Naive thymus-derived CD8-positive, alpha-beta T cell (primary cell): ENCODE results near the gene GTF2E1. TPM values are rescaled to one million over a fixed set of nuclear protein-coding genes. Genes with fewer than 3 reads are reported as not detected.
"Not testable (repeated sequence)": the region's sequence is repeated elsewhere in the genome, so short reads cannot be mapped to it uniquely, and the experiment has no call there.

ENCODE experiments used
- ATAC-seq, 2 donors: fragments of 150-1000 bp; cut with Tn5 transposase in 1 of 2; sonication (Bioruptor Pico), chemical (Tn5 transposase) in 1 of 2; 1 replicate in 1 of 2; 2 replicates in 1 of 2; pipeline ENCODE4 v1.10.0; 2021; ENCODE audit warnings: mild to moderate bottlenecking in 2 of 2, moderate library complexity in 2 of 2
- POLR2A ChIA-PET: fragments of 350-600 bp; sonication (Branson Sonifier 250); formaldehyde crosslinking; loops from one replicate; lab custom pipeline; 2021; ENCODE audit warnings: antibody characterized with exemption; lab: Charles Lee
- DNase-seq, 10 donors: peaks; one replicate each; pipeline versions ENCODE4 v3.0.0 to v3.0.0-alpha.2; 2020 to 2022
- H3K27ac Mint-ChIP-seq, 10 donors: one replicate each; pipeline ENCODE4 v1.8.0; 2020 to 2022; ENCODE audit warnings: mild to moderate bottlenecking in 10 of 10, mixed read lengths in 10 of 10, moderate library complexity in 4 of 10, inconsistent platforms in 1 of 10
- H3K27me3 Mint-ChIP-seq, 5 donors: one replicate each; pipeline ENCODE4 v1.8.0; 2021 to 2022; ENCODE audit warnings: mixed read lengths in 5 of 5
- H3K36me3 Mint-ChIP-seq, 3 donors: one replicate each; pipeline ENCODE4 v1.8.0; 2020 to 2022; ENCODE audit warnings: mixed read lengths in 3 of 3, mild to moderate bottlenecking in 2 of 3, inconsistent platforms in 1 of 3
- H3K4me1 Mint-ChIP-seq, 4 donors: one replicate each; pipeline ENCODE4 v1.8.0; 2021 to 2022; ENCODE audit warnings: mixed read lengths in 4 of 4
- H3K4me3 Mint-ChIP-seq, 10 donors: one replicate each; pipeline ENCODE4 v1.8.0; 2020 to 2022; ENCODE audit warnings: mild to moderate bottlenecking in 10 of 10, mixed read lengths in 10 of 10, moderate library complexity in 6 of 10, inconsistent platforms in 1 of 10
- H3K9me3 Mint-ChIP-seq, 9 donors: one replicate each; pipeline ENCODE4 v1.8.0; 2020 to 2022; ENCODE audit warnings: mixed read lengths in 9 of 9, mild to moderate bottlenecking in 3 of 9, inconsistent platforms in 1 of 9, moderate library complexity in 1 of 9
- polyA plus RNA-seq, 3 donors: library from polyadenylated mRNA; unstranded; fragments of 300-500 nt; fragmentation: Illumina TruSeq; gene quantifications; one replicate each; pipeline ENCODE4 v1.2.3, GENCODE V29; 2021
- total RNA-seq, 8 experiments: library from RNA in 2 of 8; stranded (reverse) in 2 of 8; gene quantifications; one replicate each; pipeline ENCODE4 v1.2.3 and lab custom pipeline; 2021 to 2026

Gene GTF2E1
- total and polyA plus RNA-seq, 5 experiments from 2014 or later = 10.9 to 26.5 (median 15.9) TPM

GRCh38 chr3:120730576-120731542, 11.7 kb upstream of the GTF2E1 start:
- peak overlapping the region in 9 of 10 donors; percentile 4 to 81 (median 47) for H3K27ac Mint-ChIP-seq
- DNase-seq = no peak
- POLR2A ChIA-PET = interaction anchor here (0.8 to 2.7 kb wide), 2 partner anchors 11 to 17 kb away, joined by 9 to 13 read pairs; partner anchors contain the start of genes GTF2E1 and RABL3

GRCh38 chr3:120738006-120738405, 4.5 kb upstream of the GTF2E1 start:
- H3K9me3 Mint-ChIP-seq = peaks cover 0 to 20% (median 6%) of the 10 kb centered on the region in 9 donors
- H3K4me3 Mint-ChIP-seq, ATAC-seq, POLR2A ChIA-PET, DNase-seq, H3K27ac Mint-ChIP-seq, H3K27me3 Mint-ChIP-seq: not testable (repeated sequence)
- peaks cover 0 to 12% (median 12%) of the 10 kb centered on the region in 3 donors for H3K36me3 Mint-ChIP-seq
- peaks cover 6 to 17% (median 12%) of the 10 kb centered on the region in 4 donors for H3K4me1 Mint-ChIP-seq

More at GRCh38 chr3:120730576-120731542, 11.7 kb upstream of the GTF2E1 start:
- Mint-ChIP-seq H3K36me3 (peaks cover 11 to 32% (median 17%) of the 10 kb centered on the region in 3 donors), H3K27me3 (no peaks in the 10 kb centered on the region), H3K4me3 (no peak overlapping the region), H3K4me1 (peaks cover 2 to 10% (median 5%) of the 10 kb centered on the region in 4 donors), H3K9me3 (peaks cover 0 to 9% (median 4%) of the 10 kb centered on the region in 9 donors)
- no peak for ATAC-seq

DNA sequence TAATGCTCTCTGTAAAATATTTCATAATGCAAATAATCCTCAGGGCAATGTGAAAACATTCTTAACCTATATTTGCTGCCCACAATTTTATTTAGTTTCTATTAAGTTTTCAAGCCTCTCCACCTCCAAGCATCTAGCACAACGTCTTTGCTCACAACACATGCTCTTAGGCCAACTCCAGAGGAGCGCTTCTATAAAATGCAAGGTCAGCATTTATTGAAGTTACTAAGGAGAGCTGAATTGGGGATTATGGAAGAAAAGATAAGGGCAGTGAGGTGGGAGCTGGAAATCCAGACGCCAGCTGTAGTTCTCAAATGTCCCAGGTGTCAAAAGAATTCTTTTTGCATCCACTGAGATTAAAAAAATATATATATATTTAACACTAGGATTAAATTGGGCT, 1.2 kb upstream of the GTF2E1 start:
- Mint-ChIP-seq H3K4me1 (peaks cover 23 to 46% (median 39%) of the 10 kb centered on the region in 4 donors), H3K4me3 (peak overlapping the region; percentile 71 to 98 (median 94))

DNA sequence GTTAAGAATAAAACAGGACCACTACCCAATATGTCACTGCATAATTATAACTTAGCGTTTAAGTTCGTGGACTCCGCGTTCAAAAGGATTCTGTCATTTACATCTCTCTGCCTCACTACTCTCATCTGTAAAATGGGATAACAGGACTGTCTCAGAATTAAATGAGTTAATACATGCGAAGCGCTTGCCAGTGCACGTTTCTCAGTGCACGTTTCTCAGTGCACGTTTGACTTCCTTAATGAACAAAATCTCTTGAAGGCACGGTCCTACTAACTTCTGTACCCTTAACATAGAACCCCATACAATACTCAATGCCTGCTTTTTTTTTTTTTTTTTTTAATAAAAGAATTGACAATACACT, 727 bp upstream of the GTF2E1 start:
- Mint-ChIP-seq H3K36me3 (peaks cover 0 to 14% (median 7%) of the 10 kb centered on the region in 3 donors), H3K4me1 (peaks cover 24 to 49% (median 41%) of the 10 kb centered on the region in 4 donors), H3K27ac (peak overlapping the region; percentile 95 to 99 (median 98)), H3K4me3 (peak overlapping the region; percentile 87 to 98 (median 95)), H3K9me3 (peaks cover 0 to 8% (median 0%) of the 10 kb centered on the region in 9 donors), H3K27me3 (no peaks in the 10 kb centered on the region)
- POLR2A ChIA-PET = interaction anchor here (0.6 to 4.8 kb wide), 15 partner anchors 10 to 848 kb away, joined by 3 to 48 read pairs (median 5); partner anchors contain the start of genes LRRC58 and NDUFB4
- peak; percentile 29 to 41 for ATAC-seq
- DNase-seq = no peak

More for the DNA sequence above, 1.2 kb upstream of the GTF2E1 start:
- peak overlapping the region in 9 of 10 donors; percentile 13 to 99 (median 98) for H3K27ac Mint-ChIP-seq
- POLR2A ChIA-PET = interaction anchor here (0.6 to 4.8 kb wide), 5 partner anchors 12 to 847 kb away, joined by 3 to 48 read pairs (median 14); partner anchors contain the start of genes LRRC58 and NDUFB4
- H3K9me3 Mint-ChIP-seq = peaks cover 0 to 9% (median 0%) of the 10 kb centered on the region in 9 donors
- no peaks in the 10 kb centered on the region for H3K27me3 Mint-ChIP-seq
- ATAC-seq (no peak), DNase-seq (no peak)
- peaks cover 0 to 12% (median 8%) of the 10 kb centered on the region in 3 donors for H3K36me3 Mint-ChIP-seq

GRCh38 chr3:120742849-120743365, 363 bp downstream of the GTF2E1 start:
- Mint-ChIP-seq H3K36me3 (peaks cover 0 to 4% (median 2%) of the 10 kb centered on the region in 3 donors), H3K9me3 (no peaks in the 10 kb centered on the region), H3K27me3 (no peaks in the 10 kb centered on the region), H3K4me1 (peaks cover 22 to 52% (median 42%) of the 10 kb centered on the region in 4 donors), H3K27ac (peak overlapping the region; percentile 95 to 99 (median 98)), H3K4me3 (peak overlapping the region; percentile 87 to 98 (median 95))
- ATAC-seq (peak; percentile 3 to 17), DNase-seq (peak in 2 of 10 donors; percentile 5 to 15)
- POLR2A ChIA-PET = interaction anchor here (0.5 to 4.8 kb wide), 13 partner anchors 9 to 393 kb away, joined by 3 to 48 read pairs (median 7); partner anchors contain the start of genes LRRC58 and NDUFB4

DNA sequence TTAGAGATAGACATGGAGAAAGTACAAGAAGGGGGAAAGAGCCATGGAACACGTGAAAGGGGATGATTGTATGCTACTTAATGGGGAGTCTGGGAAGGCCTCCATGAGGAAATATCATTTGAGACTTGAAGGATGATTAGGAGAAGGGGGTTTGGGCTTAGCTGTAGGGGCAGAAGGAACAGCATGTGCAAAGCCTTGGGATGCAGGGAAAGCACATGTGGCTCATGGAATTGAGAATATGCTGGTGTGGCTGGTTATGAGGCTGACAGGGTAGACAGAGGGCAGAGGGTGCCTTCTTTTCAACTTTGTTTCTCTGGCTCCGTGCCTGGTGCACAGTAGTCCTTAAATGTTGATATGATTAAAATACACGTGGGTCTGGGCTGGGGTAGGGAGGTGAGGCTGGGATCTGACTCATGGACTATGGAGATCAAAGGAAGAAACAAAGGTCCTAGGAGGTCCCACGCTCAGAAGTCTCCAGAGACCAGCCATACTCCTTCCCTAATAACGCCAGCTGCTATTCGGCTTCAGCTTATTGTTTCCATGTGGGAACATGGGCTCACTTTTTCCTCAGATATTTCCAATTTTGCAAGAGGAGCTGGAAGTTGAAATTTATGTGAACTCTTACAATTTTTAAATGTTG, 1.1 kb downstream of the GTF2E1 start:
- H3K4me3 Mint-ChIP-seq = peak overlapping the region; percentile 87 to 98 (median 95)
- no peaks in the 10 kb centered on the region for H3K9me3 Mint-ChIP-seq
- no peaks in the 10 kb centered on the region for H3K27me3 Mint-ChIP-seq
- H3K27ac Mint-ChIP-seq = peak overlapping the region; percentile 95 to 99 (median 98)
- H3K4me1 Mint-ChIP-seq = peaks cover 22 to 52% (median 42%) of the 10 kb centered on the region in 4 donors
- no peak for DNase-seq
- POLR2A ChIA-PET = interaction anchor here (0.7 to 4.8 kb wide), 4 partner anchors 24 to 394 kb away, joined by 3 to 48 read pairs (median 26); partner anchors contain the start of genes LRRC58 and NDUFB4
- H3K36me3 Mint-ChIP-seq = peaks cover 0 to 2% (median 2%) of the 10 kb centered on the region in 3 donors
- ATAC-seq = no peak

DNA sequence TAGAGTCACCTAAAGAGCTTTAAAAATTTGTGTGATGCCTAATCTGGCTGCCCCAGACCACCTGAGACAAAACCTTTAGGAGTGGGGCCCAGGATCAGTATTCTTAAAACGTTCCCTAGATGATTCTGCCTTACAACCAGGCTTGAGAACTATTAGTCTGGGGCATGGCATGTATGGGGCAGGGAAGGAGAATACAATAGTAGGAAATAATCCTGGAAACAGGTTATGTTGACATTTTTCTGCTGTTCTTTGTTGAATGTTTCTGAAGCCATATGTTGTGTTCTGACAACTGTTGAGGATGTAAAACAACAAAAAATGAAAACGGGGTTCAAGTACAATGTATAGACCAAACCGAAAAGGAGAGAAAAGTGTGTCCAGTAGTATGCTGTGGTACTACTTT, 2.9 kb downstream of the GTF2E1 start:
- Mint-ChIP-seq H3K27me3 (no peaks in the 10 kb centered on the region), H3K27ac (peak overlapping the region in 1 of 10 donors; percentile 65), H3K4me3 (no peak overlapping the region), H3K4me1 (peaks cover 25 to 62% (median 50%) of the 10 kb centered on the region in 4 donors), H3K9me3 (no peaks in the 10 kb centered on the region), H3K36me3 (peaks cover 2 to 5% (median 5%) of the 10 kb centered on the region in 3 donors)
- ATAC-seq = no peak
- POLR2A ChIA-PET = no interaction called here
- DNase-seq = no peak

- peaks cover 19 to 61% (median 49%) of the 10 kb centered on the region in 4 donors for H3K4me1 Mint-ChIP-seq
- POLR2A ChIA-PET = no interaction called here
- H3K9me3 Mint-ChIP-seq = peaks cover 0 to 2% (median 0%) of the 10 kb centered on the region in 9 donors
- H3K4me3 Mint-ChIP-seq = no peak overlapping the region
- peaks cover 22 to 43% (median 39%) of the 10 kb centered on the region in 3 donors for H3K36me3 Mint-ChIP-seq
- H3K27me3 Mint-ChIP-seq = no peaks in the 10 kb centered on the region
- DNase-seq (no peak), ATAC-seq (no peak)
- H3K27ac Mint-ChIP-seq = no peak overlapping the region
Observed at GRCh38 chr3:120749843-120750242, 7.3 kb downstream of the GTF2E1 start.

GRCh38 chr3:120752230-120752629, 9.7 kb downstream of the GTF2E1 start:
- peaks cover 15 to 60% (median 46%) of the 10 kb centered on the region in 4 donors for H3K4me1 Mint-ChIP-seq
- H3K4me3 Mint-ChIP-seq = no peak overlapping the region
- peaks cover 26 to 60% (median 54%) of the 10 kb centered on the region in 3 donors for H3K36me3 Mint-ChIP-seq
- POLR2A ChIA-PET = interaction anchor here (1.1 kb wide), 1 partner anchor 10 kb away, joined by 9 read pairs; the partner anchor contains the start of genes GTF2E1 and RABL3
- no peaks in the 10 kb centered on the region for H3K27me3 Mint-ChIP-seq
- peaks cover 0 to 5% (median 0%) of the 10 kb centered on the region in 9 donors for H3K9me3 Mint-ChIP-seq
- DNase-seq = no peak
- H3K27ac Mint-ChIP-seq = peak overlapping the region in 1 of 10 donors; percentile 6
- ATAC-seq = no peak

DNA sequence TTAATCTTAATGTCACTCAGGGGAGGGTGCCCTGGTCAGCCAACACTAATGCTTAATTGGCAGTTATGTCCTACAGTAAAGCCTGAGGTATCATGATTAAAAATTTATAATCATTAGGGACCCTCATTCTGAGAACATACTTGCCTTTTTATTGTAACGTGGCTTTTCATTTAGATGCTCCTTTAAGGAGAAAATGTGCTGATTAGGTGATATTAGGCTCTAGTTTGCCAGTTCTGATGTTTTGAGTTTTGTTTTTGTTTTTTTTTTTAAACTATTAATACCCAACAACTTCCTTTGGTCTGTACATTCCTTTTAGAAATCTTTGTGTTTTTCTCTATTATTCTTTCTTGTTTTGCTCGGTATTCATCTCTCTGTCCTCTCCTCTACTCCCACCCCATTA, 10.3 kb downstream of the GTF2E1 start:
- peaks cover 0 to 5% (median 0%) of the 10 kb centered on the region in 9 donors for H3K9me3 Mint-ChIP-seq
- ATAC-seq (no peak), DNase-seq (no peak)
- H3K27me3 Mint-ChIP-seq = no peaks in the 10 kb centered on the region
- POLR2A ChIA-PET = no interaction called here
- peaks cover 26 to 64% (median 56%) of the 10 kb centered on the region in 3 donors for H3K36me3 Mint-ChIP-seq
- peaks cover 15 to 58% (median 45%) of the 10 kb centered on the region in 4 donors for H3K4me1 Mint-ChIP-seq
- no peak overlapping the region for H3K27ac Mint-ChIP-seq
- peak overlapping the region in 1 of 10 donors; percentile 26 for H3K4me3 Mint-ChIP-seq

- POLR2A ChIA-PET = interaction anchor here (1.4 kb wide), 1 partner anchor 11 kb away, joined by 5 read pairs; the partner anchor contains the start of genes GTF2E1 and RABL3
- Mint-ChIP-seq H3K27me3 (no peaks in the 10 kb centered on the region), H3K4me3 (no peak overlapping the region), H3K4me1 (peaks cover 15 to 61% (median 47%) of the 10 kb centered on the region in 4 donors), H3K36me3 (peaks cover 26 to 72% (median 60%) of the 10 kb centered on the region in 3 donors), H3K27ac (no peak overlapping the region), H3K9me3 (peaks cover 0 to 5% (median 0%) of the 10 kb centered on the region in 9 donors)
- ATAC-seq (no peak), DNase-seq (no peak)
Observed at GRCh38 chr3:120753810-120754209, 11.3 kb downstream of the GTF2E1 start.
